ENCODE data around the gene MYRF. TPM values are rescaled to one million over a fixed set of nuclear protein-coding genes. Genes with fewer than 3 reads are reported as not detected.
A peak's percentile ranks its signal among the peaks of the same experiment; 100 is the strongest.

MYRF gene
- total and polyA plus RNA-seq, 8 donors = 6.4 to 527 (median 59.7) TPM

DNA sequence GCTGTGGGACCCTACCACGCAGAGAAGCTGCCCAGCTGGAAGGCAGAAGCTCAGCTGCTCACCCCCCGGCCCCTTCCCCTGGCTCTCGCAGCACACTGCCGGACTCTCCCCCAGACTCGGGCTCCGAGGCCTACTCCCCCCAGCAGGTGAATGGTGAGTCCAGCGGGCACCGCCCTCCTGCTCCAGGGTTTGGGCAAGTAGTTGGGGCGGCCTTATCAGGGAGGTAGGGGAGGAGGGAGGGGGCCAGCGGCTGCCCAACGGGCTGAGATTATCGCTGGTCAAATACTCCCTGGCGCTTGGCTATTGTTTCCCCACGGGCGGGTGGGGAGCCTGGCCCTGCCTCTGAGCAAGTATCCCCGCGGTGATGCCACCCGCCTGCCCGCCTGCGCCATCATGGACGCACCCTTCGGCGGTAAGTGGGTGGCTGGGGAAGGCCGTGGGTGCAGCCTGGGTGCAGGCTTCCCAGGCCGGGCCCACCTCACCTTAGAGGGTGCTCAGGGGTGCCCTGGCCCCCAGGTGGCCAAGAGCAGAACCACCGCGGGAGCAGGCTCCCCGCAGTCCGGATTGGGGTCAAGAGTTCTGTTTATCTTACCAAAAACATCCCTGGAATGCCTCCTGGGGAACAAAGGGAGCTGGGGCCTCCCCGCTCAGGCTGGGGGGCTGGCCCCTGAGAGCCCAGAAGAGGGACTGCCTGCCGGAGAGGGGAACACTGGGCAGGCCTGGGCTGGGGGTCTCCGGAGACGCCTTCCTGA is 16.9 kb downstream of the MYRF start:
- Histone ChIP-seq H3K9me3 (no peaks in the 10 kb centered on the region), H3K4me3 (peak overlapping the region; percentile 26 to 46 (median 30)), H3K4me1 (peaks cover 59 to 82% (median 76%) of the 10 kb centered on the region in 4 donors), H3K27ac (peak overlapping the region; percentile 89 to 95 (median 90)), H3K36me3 (peaks cover 0 to 30% (median 5%) of the 10 kb centered on the region in 4 donors), H3K27me3 (peaks cover 0 to 14% (median 0%) of the 10 kb centered on the region in 3 donors)
- peak; percentile 85 to 92 for DNase-seq
- intact Hi-C loops (cut with DNase I; ENCODE audit: low total_unique reads) = no loop called here
- WGBS, 5 donors = 31 to 78% (median 41%) methylated on average over 4 to 33 of the region's 33 CpGs
- peak in 2 of 3 donors; percentile 74 to 78 for TF ChIP-seq POLR2AphosphoS5 (IDR thresholded peaks at IDR 0.05)
- no peak for TF ChIP-seq POLR2A (IDR thresholded peaks at IDR 0.05)
- TF ChIP-seq, protein P1, sequence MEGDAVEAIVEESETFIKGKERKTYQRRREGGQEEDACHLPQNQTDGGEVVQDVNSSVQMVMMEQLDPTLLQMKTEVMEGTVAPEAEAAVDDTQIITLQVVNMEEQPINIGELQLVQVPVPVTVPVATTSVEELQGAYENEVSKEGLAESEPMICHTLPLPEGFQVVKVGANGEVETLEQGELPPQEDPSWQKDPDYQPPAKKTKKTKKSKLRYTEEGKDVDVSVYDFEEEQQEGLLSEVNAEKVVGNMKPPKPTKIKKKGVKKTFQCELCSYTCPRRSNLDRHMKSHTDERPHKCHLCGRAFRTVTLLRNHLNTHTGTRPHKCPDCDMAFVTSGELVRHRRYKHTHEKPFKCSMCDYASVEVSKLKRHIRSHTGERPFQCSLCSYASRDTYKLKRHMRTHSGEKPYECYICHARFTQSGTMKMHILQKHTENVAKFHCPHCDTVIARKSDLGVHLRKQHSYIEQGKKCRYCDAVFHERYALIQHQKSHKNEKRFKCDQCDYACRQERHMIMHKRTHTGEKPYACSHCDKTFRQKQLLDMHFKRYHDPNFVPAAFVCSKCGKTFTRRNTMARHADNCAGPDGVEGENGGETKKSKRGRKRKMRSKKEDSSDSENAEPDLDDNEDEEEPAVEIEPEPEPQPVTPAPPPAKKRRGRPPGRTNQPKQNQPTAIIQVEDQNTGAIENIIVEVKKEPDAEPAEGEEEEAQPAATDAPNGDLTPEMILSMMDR (IDR thresholded peaks at IDR 0.05) = peak in 2 of 7 experiments; percentile 27 to 67

DNA sequence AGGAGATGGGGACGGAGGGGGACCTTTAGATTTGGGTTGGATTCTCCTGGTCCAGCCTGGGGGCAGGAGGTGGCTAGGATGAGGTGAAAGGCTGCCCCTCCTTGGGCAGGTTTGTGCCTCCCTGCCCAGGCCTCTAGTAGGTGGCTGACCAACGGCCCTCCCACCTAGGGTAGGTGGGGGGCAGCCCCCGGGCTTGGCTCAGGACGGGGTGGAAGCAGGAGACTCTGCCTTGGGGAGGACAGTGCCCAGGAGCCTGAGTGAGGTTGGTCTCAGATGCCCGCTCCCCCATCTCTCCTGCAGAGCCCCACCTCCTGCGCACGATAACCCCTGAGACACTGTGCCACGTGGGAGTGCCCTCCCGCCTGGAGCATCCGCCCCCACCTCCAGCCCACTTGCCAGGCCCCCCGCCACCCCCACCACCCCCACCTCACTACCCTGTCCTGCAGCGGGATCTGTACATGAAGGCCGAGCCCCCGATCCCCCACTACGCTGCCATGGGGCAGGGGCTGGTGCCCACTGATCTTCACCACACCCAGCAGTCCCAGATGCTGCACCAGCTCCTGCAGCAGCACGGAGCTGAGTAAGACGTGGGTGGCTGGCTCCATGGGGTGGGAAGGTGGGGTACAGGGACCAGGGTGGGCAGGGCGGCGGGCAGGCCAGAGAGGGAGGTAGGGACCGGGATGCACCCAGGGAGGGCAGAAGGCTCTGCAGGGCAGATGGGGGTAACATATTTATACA is 17.7 kb downstream of the MYRF start:
- no peaks in the 10 kb centered on the region for H3K9me3 ChIP-seq
- intact Hi-C loops (cut with DNase I; ENCODE audit: low total_unique reads) = no loop called here
- WGBS, 5 donors = 39 to 67% (median 59%) methylated on average over 12 to 20 of the region's 20 CpGs
- peaks cover 55 to 83% (median 76%) of the 10 kb centered on the region in 4 donors for H3K4me1 ChIP-seq
- TF ChIP-seq POLR2AphosphoS5 (IDR thresholded peaks at IDR 0.05) = no peak
- peak overlapping the region; percentile 26 to 46 (median 30) for H3K4me3 ChIP-seq
- no peak for DNase-seq
- H3K27me3 ChIP-seq = peaks cover 0 to 10% (median 0%) of the 10 kb centered on the region in 3 donors
- peaks cover 0 to 30% (median 5%) of the 10 kb centered on the region in 4 donors for H3K36me3 ChIP-seq
- H3K27ac ChIP-seq = peak overlapping the region; percentile 89 to 95 (median 90)

DNA sequence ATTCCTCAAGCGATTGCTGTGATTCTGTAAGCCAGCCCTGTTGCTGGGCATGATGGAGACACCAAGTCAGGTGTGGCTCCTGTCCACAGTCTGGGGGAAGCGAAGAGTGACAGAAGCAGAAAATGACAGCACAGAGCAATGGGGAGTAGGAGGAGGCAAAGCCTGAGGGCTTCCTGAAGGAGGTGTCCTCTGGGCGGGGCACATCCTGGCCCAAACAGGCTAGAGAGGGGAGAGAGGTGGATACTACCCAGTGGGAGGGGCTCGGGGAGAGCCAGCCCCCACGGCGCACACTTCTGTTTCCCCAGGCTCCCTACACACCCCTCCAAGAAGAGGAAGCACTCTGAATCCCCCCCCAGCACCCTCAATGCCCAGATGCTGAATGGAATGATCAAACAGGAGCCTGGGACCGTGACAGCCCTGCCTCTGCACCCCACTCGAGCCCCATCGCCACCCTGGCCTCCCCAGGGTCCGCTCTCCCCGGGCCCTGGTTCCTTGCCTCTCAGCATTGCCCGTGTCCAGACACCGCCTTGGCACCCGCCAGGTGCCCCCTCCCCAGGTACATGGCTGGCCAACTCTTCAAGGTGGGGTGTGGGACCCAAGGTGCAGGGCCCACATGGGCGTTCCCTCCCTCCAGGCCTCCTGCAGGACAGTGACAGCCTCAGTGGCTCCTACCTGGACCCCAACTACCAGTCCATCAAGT is 18.9 kb downstream of the MYRF start:
- Histone ChIP-seq H3K36me3 (peaks cover 0 to 25% (median 7%) of the 10 kb centered on the region in 4 donors), H3K9me3 (no peaks in the 10 kb centered on the region), H3K4me1 (peaks cover 47 to 83% (median 75%) of the 10 kb centered on the region in 4 donors), H3K27me3 (peaks cover 0 to 10% (median 0%) of the 10 kb centered on the region in 3 donors), H3K4me3 (no peak overlapping the region), H3K27ac (peak overlapping the region; percentile 89 to 95 (median 90))
- WGBS, 5 donors = 66 to 83% (median 67%) methylated on average over 13 to 15 of the region's 15 CpGs
- intact Hi-C loops (cut with DNase I; ENCODE audit: low total_unique reads) = no loop called here
- TF ChIP-seq EP300 (IDR thresholded peaks at IDR 0.05) = no peak
- TF ChIP-seq, protein P1 (IDR thresholded peaks at IDR 0.05) = no peak
- no peak for TF ChIP-seq POLR2AphosphoS5 (IDR thresholded peaks at IDR 0.05)
- TF ChIP-seq POLR2A (IDR thresholded peaks at IDR 0.05) = no peak
- DNase-seq = no peak

- Histone ChIP-seq H3K4me3 (no peak overlapping the region), H3K4me1 (peaks cover 43 to 83% (median 73%) of the 10 kb centered on the region in 4 donors), H3K27me3 (peaks cover 0 to 10% (median 0%) of the 10 kb centered on the region in 3 donors), H3K27ac (peak overlapping the region; percentile 89 to 95 (median 90)), H3K36me3 (peaks cover 0 to 32% (median 10%) of the 10 kb centered on the region in 4 donors), H3K9me3 (no peaks in the 10 kb centered on the region)
- TF ChIP-seq, protein P1 (IDR thresholded peaks at IDR 0.05) = no peak
- TF ChIP-seq EP300 (IDR thresholded peaks at IDR 0.05) (no peak), POLR2A (IDR thresholded peaks at IDR 0.05) (no peak), POLR2AphosphoS5 (IDR thresholded peaks at IDR 0.05) (no peak)
- intact Hi-C loops (cut with DNase I; ENCODE audit: low total_unique reads) = no loop called here
- 28 to 71% (median 43%) methylated on average over 1 to 7 of the region's 7 CpGs for WGBS, 5 donors
- peak in 1 of 2 donors; percentile 74 for DNase-seq
These were observed 19.6 kb downstream of the MYRF start for GRCh38 chr11:61771985-61772455.

Measured in stomach (tissue), 9 donors.